Middle frontal gyrus (tissue), 1 donor: ENCODE data around the gene NIM1K.
"Not testable (repeated sequence)": the region's sequence is repeated elsewhere in the genome, so short reads cannot be mapped to it uniquely, and the experiment has no call there.

ENCODE experiments used
- DNase-seq: peaks from one replicate; pipeline ENCODE4 v3.0.0-alpha.2; 2015; ENCODE audit warnings: low spot score; ENCODE audit errors: extremely low spot score

The NIM1K gene

DNA sequence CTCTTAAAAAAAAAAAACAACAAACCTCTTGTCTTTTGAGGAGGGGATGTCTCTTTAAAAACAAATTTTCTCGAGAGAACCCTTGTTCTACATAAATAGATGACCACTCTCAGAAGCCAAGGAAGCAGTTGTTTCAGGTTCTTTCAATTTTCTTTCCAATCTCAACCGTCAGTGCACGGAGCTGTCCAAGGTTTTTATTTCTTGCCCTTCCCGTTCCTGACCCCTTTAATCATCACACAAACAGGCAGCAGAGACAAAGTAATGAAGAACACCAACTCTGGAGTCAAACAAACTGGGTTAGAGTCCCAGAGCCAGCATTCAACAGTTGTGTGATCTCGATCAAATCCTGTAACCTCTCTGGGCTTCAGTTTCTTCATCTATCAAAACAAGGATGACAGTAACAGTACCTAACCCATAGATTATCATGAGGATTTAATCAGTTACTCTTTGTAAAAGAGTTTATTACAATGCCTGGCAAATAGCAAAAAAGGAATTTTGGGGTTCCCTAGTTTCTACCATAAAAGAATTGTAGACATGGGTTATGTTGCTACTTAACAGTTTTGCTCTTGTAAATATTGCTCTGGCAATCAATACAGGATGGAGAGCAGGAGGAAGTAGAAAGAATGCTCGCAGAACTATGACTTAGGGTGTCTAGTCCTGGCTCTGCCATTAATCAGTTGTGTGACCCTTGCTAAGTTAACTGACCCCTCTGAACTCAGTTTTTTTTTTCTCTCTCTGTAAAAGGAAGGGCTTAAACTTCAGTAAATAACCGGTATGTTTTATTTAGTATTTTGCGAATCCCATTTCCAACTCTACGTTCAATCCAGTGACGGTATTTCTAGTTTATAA, 1.0 kb upstream of the NIM1K start:
- DNase-seq, result no peak

DNA sequence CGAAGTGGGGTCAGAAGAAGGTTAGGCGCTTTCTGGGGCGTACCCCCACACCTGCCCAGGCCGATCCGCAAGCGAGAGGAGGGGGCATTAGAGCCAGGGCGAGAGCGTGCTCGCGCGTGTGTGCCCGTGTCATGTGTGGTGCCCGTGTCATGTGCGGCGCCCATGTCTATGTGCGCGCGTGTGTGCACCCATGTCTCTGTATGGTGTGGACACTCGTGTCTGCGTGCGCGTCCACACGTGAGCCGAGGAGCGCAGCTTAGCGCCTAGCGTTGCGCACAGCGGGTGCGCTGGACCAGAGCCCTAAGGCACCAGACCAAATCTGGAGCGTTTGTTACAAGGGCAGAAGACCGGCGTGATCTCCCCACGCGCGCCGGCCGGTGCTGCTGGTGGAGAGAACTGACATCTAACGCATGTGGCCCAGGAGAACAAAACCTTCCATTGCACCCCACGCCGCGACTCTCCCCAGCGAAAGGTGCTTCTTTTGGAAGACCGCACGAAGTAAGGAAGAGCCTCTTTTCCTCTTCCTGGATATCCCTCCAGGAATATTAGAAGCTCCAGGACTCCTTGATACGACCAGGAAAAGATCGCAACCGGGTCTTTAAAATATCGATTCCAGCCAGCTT, 644 bp downstream of the NIM1K start:
- DNase-seq, result no peak

DNA sequence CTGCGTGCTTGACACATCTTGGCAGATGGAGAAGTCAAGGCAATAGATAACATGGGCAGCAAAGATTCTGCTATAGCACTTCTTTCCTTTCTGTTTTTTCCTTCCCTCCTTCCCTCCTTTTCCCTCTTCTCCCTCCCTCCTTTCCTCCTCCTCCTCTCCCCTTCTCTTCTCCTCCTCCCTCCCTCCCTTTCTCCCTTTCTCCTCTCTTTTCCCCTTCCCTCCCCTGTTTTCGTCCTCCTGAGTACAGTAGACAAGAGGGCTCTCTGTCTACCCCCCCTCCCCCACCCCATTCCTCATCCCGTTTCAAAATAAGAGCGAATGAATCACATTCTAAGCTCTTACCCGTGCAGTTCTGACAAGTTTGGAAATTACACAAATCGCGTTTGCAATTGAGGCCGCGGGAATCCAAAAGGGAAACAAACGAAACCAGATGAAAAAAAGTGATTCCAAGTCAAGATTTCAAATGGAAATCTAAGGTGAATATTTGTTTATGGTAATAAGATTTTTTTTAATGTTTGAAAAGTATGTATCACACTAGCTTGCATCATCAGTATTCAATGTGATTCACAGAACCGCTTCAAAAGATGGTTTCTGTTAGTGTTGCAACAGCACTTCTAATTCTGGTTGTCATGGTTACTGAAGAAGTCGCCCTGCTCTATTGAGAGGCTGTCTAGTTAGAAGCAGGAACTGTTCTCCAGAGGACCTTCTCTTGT, 1.3 kb downstream of the NIM1K start:
- peak; percentile 64 for DNase-seq

DNA sequence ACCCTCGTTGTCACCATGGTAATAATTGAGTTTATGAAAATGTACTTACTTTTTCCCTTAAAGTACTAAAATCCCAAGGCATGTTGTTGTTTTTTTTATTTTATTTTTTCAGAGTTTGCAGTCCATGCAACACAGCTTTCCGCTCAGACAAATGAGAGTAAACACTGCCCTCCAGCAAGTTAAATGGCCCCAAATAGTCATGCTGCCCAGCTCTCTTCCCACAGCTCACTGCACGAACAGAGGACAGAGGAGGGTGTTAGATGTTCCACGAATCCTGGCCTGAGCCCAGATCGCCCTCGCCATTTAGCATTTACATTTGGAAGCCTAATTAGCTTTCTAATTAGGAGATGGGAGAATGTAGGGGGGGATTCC, 1.9 kb downstream of the NIM1K start:
- DNase-seq, result no peak

DNA sequence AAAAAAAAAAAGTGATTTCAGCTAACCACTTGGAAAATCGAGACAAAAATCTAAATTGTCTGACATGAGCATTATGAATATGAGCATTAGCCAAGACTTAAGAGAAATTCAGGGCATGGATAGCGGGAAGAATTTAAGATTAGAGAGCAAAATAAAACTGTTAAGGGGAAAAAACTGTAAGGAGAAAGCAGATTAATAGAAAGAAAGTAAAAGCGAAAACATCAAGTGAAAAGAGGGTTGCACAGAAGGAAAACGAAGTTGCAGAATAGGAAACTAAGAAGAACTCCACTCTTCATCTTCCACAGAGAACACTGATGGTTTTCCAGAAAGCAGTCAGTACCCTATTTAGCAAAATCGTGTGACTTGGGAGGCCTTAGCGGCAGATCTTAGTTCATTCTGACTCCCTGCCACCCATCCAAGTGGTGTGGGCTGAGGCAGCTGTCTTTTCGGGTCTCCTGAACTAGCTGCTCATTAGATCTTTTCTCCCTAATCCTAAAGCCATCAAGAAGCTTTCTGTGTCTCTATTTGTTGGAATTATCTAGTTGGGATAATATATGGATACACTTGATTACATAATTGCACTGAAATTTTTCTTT, 3.7 kb downstream of the NIM1K start:
- no peak for DNase-seq

DNA sequence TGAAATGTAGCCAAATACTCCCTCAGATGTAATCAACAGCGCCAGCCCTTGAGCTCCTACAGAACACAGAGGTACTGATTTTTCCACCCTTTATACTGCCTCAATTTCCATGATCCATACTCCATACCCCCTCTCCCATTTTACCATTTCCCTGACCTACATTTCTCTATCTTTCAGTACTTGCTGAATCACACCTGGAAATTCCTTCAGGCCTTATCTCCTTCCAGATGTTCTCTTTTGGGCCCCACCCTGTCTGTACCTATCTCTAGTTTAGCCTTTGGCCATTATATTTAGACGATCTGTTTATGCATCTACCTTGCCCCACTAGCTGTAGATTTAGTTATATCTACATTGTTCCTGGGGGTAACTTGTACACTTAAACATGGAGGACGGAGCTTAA, 5.5 kb downstream of the NIM1K start:
- no peak for DNase-seq

DNA sequence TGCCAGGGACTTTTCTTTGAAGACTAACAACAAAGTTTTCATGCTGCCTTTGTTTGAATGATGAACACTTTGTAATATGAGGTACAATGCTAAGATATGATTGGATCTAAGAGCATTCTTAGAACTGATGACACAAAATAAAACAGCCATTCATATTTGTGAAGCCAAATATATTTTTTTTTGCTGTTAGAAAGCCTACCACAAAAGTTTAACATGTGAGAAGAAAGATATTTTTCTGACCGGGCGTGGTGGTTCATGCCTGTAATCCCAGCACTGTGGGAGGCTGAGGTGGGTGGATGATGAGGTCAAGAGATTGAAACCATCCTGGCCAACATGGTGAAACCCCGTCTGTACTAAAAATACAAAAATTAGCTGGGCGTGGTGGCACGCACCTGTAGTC, 9.4 kb downstream of the NIM1K start:
- not testable (repeated sequence) for DNase-seq

DNA sequence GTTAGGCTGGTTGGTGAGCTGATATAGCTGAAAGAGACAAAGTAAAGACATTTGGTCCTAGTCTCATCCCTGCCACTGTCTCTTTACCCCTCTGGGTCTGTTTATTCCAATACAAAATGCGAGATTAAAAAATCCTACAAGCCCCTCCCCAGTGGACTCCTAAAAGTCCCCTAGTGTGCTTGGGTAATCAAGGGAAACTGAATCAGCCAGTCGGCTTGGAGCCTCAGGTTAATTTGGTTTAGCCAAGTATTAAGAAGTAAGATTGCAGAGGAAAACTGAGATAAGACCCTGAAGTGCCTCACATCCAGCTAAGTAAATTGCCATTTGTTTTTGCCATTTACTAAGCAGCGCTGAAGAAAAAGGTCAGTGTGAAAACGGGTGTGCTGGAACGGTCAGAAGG, 10.4 kb downstream of the NIM1K start:
- no peak for DNase-seq

DNA sequence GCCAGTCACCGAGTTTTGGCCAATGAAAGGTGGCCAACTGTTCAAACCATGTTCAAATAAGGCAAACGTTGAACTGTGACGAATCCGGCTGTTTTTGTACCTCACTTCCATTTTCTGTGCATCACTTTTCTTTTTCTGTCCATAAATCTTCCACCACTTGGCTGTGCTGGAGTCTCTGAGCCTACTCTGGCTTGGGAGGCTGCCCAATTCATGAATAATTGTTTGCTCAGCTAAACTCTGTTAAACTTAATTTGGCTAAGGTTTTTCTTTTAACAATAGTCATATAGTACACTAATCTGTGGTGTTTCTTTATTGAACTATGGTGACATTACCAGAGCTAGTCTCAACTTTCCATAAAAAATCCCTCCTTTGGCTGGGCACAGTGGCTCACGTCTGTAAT, 11.3 kb downstream of the NIM1K start:
- DNase-seq, result no peak

DNA sequence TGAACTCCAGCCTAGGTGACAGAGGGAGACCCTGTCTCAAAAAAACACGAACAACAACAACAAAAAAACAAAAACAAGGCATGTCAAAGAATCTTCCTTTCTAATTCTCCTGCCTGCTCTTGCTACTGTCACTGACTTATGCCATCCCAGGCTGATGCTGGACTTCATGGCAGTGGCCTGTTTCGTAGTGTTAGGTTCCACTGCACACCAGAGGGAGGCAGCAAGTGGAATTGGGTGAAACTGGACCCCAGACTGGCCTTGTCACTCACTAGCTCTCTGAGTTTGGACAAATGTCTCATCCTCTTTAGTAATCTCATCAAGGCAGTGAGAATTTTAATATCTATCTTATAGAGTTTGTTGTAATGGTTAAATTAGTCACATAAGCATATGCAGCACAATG, 12.9 kb downstream of the NIM1K start:
- no peak for DNase-seq

DNA sequence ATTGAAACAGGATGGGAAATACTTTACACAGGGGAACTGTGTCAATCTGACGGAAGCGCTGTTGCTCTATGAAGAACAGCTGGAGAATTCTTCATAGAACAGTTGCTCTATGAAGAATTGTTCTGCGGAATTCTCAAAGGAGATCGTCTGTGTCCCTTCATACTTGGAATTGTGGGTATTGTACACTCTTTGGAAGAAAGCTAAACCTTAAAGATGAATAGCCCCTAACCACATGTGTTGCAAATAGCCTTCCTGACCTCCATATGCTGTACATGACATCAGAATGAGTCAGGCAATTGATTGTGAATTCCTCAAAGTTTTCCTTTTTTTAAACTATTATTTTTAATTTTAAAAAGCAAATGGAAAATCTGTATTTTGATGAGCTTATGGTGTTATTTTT, 15.6 kb downstream of the NIM1K start:
- no peak for DNase-seq

DNA sequence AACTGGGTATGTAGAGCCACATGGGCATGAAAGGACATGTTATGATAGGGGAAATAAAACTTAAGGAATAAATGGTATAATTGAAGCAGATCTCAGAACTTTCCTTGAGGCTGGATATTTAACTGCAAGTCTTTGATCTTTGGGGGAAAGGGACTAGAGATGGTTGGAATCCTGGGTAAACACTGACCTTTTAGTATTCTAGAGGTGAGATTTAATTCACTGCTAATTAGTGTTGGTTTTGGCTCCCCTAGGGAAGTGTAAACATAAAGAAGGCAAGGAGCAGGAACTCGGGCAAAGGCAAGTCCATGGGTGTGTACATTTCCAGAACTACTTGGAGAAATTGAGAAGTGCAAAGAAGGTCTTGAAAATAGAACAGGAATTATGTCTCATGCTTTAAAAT, 16.6 kb downstream of the NIM1K start:
- DNase-seq, result no peak

DNA sequence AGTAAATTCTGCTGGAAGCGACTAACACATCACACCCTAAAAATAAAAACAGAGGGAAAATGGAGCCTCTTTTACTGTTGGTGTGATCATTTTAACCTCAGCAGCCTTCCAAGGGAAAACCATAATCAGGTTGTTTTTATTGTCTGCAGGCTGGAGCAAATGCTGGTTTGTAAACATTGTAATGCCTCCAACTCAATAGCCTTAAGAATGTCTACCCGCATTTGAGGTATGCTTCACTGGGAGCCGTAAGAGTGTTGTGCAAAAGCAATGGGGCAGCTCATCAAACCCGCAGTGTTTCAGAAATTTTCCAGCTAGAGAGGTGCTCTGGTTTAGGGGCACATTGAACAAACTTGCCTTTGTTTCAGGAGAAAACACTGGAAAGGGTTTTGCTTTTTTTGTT, 17.0 kb downstream of the NIM1K start:
- no peak for DNase-seq

DNA sequence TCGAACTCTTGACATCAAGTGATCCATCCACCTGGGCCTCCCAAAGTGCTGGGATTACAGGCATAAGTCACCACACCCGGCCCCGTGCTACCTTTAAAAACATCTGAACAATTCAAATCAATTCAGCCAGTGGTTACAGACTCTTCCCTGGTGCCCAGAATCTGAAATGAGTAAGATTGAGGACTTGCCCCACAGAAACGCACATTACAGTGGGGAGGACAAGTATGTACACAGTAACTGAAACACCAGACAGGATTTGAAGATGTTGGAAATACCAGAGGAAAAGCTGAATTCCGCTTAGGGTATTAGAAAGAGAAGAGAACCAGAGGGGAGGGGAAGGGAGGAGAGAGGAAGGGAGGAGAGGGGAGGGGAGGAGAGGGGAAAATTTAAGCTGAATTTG, 17.8 kb downstream of the NIM1K start:
- no peak for DNase-seq

DNA sequence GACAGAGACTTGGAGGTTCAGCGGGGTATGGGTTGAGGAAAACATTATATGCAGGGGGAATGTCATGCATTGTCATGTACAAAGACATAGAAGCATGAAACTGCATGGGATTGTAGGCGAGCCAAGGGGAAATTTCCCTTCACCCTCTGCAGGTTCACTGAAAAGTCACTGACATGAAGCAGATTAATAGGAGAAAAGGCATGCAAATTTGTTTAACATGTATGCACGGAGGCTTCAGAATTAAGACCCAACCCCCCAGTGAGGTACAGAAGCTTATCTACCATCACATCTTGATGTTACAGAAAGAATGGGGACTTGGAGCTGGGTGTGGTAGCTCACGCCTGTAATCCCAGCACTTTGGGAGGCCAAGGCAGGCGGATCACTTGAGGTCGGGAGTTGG, 18.5 kb downstream of the NIM1K start:
- DNase-seq, result no peak

DNA sequence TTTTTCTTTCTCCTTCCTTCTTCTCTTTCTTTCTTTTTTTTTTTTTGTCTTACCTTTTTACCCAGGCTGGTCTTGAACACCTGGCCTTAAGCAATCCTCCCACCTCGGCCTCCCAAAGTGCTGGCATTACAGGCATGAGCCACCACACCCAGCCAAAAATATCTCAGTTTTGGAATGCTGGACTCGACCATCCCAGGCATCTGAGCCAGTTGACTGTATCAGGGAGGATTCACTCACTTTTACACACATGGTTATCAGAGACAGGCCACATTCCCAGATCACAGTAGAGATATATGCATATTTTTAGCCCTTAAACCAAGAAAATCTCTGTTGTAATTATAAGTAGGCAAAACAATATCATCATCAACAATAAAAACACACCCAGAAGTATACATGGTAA, 21.9 kb downstream of the NIM1K start:
- DNase-seq, result no peak

DNA sequence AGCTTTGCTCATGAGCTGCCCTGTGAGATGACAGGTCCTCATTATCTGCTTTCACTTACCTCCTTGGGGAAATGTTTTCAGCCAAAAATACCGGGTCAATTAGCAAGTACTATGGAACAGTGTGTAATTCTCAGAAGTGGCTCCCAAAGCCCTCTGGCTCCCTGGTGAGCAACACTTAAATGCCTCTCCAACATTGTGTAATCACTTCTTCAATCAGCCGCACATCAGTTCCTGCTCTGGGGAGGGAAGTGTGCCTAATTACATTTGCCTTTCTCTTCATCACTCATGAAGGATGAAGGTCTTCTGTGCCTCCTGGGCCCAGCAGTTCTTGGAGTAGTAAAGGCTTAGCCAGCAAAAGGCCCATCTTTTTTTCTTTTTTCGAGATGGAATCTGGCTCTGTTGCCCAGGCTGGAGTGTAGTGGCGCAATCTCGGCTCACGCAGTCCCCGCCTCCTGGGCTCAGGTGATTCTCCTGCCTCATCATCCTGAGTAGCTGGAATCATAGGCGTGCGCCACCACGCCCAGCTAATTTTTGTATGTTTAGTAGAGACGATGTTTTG, 23.1 kb downstream of the NIM1K start:
- DNase-seq, result no peak

DNA sequence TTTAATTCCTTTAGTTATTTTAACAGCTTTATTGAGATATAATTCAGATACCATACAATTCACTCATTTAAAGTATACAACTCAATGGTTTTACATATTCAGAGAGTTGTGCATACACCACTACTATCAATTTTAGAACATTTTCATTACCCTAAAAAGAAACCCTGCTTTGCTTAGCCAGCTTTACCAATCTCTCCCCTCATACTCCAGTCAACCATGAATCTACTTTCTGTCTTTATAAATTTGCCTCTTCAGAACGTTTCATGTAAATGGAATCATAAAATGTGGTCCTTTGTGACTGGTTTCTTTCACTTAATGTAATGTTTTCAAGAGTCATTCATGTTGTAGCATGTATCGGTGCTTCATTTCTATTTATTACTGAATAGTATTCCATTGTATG, 24.9 kb downstream of the NIM1K start:
- DNase-seq, result no peak

DNA sequence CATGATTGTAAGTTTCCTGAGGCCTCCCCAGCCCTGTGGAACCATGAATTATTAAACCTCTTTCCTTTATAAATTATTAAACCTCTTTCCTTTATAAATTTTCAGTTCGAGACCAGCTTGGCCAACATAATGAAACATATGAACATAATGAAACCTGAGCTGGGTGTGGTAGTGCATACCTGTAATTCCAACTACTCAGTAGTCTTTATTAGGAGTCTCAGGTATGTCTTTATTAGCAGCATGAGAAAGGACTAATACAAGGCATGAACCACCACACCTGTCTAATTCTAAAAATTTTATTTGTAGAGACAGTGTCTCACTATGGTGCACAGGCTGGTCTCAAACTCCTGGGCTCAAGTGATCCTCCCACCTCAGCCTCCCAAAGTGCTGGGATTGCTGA, 27.1 kb downstream of the NIM1K start:
- DNase-seq, result no peak

DNA sequence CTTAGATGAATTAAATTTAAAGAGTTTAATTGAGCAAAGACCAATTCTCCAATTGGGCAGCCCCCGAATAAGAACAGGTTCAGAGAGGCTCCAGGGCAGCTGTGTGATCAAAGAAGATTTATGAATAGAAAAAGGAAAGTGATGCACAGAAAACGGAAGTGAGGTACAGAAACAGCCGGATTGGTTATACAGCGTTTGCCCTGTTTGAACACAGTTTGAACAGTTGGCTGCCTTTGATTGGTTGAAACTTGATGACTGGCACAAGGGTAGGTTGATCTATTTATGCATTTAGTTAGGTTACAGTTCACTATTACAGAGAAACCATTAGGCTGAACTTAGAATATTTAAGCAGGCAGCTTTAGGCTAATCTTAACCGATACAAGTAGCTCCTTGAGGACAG, 29.5 kb downstream of the NIM1K start:
- DNase-seq, result no peak

DNA sequence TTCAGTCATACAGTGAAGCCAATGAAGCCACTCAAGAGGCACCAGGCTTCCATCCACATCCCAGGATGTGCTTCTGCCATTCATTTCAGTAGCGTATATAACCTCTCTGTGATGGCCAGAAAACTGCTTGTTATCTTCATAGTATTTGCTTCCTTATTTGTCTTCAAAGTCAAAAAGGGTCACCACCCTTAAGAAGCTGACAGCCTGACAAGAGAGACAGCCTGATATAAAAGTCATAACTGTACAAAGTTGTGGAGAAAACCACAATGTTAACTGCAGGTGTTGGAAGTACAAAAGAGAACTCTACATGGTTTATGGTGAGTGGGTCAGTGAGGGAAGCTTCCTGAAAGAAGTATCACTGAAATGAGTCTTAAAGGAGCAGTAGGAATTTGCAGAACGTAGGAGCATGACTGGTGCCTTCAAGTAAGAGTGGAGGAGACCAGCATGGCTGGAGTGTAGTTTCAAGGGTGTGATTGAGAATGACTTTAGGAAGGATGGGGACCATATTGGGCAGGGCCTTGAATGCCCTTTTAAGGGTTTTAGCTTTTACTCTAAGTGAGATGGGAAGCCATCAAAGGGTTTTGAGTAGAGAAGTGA, 33.7 kb downstream of the NIM1K start:
- DNase-seq, result no peak

DNA sequence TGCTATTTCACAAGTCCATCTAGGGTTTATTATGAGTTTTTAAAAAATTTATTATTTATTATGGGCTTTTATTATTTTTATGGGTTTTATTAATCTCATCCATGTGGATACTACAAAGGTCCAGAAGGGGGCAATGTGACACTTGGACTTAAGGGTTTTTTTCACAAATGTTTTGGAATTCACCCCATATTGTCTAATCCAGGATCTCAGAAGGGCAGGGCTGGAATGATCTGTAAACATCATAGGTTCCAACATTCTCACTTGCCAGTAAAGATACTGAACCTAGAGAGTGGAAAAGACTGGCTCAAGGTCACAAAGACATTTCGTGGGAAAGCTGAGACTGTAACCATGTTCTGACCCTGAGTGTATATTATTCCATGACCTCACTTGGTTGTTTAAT, 35.6 kb downstream of the NIM1K start:
- no peak for DNase-seq
